SK-N-SH treated with all-trans-retinoic acid at 6 μM for 48 hours (cell line): ENCODE results near the gene SYTL2.

Experiments used
- BACH2 ChIP-seq: fragments of 250-450 bp; sonication (Bioruptor Pico); IDR thresholded peaks from 2 replicates; pipeline ENCODE4 v1.9.0; 2021; ENCODE audit warnings: mild to moderate bottlenecking, borderline replicate concordance
- OSR1 ChIP-seq: fragments of 250-450 bp; sonication (Bioruptor Pico); IDR thresholded peaks from 2 replicates; pipeline ENCODE4 v1.8.0; 2022; ENCODE audit warnings: moderate library complexity, mild to moderate bottlenecking, inconsistent platforms
- PATZ1 ChIP-seq: fragments of 250-450 bp; sonication (Bioruptor Pico); IDR thresholded peaks from 2 replicates; pipeline ENCODE4 v1.8.0; 2020; ENCODE audit warnings: mild to moderate bottlenecking, moderate library complexity, borderline replicate concordance
- RARB ChIP-seq: fragments of 250-450 bp; sonication (Bioruptor Pico); IDR thresholded peaks from 2 replicates; pipeline ENCODE4 v1.8.0; 2021; ENCODE audit warnings: mild to moderate bottlenecking, moderate library complexity
- ZFP30 ChIP-seq: fragments of 450-650 bp; formaldehyde crosslinking; IDR thresholded peaks from 2 replicates; pipeline ENCODE4 v1.5.0; 2022; ENCODE audit warnings: mild to moderate bottlenecking, moderate library complexity
- ZNF70 ChIP-seq: fragments of 450-650 bp; formaldehyde crosslinking; IDR thresholded peaks from 2 replicates; pipeline ENCODE4 v1.5.0; 2020; ENCODE audit warnings: mild to moderate bottlenecking, moderate library complexity

DNA sequence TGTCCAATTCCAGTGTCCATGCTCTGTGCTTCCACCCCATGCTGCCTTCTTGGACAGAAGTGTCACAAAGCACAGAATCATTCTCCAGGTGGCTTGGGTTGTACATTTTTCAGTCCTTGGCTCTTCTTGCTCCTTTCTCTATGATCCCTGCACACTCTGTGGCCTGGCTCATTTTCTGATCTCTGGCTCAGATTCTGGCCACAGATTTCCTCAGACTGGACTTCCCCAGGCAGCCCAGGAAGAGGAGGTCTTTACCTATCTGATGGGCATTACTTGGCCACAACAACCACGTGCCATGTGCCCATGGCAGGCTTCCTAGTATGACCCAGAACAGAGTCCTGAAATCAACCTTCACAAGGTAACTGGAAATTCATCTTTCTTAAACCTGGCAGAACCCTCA lies 27.2 kb downstream of the SYTL2 start:
- TF ChIP-seq RARB (CRISPR knock-in tag) = no peak
- no peak for TF ChIP-seq OSR1 (CRISPR knock-in tag)
- no peak for TF ChIP-seq BACH2 (CRISPR knock-in tag)
- no peak for TF ChIP-seq ZNF70
- TF ChIP-seq ZFP30 (CRISPR knock-in tag) = no peak
- no peak for TF ChIP-seq PATZ1
